Superior temporal gyrus (tissue), 1 donor: ENCODE measurements around the gene TMEM130.

Source experiments
- DNase-seq: peaks from one replicate; pipeline ENCODE4 v3.0.0-alpha.2; 2016; ENCODE audit errors: extremely low spot score

Gene TMEM130

GRCh38 chr7:98869597-98870120, at the start of gene TMEM130:
TMEM130 (minus strand) TSS chr7:98870014; CDS start chr7:98869861, 153 bp downstream.
- DNase-seq = no peak

GRCh38 chr7:98917331-98917730, 47.5 kb upstream of the TMEM130 start:
- no peak for DNase-seq

- DNase-seq = no peak
Observed at GRCh38 chr7:98913612-98914011, 43.8 kb upstream of the TMEM130 start.

- no peak for DNase-seq
Observed at GRCh38 chr7:98913026-98913425, 43.2 kb upstream of the TMEM130 start.

- DNase-seq = peak; percentile 22
Observed at GRCh38 chr7:98911916-98912315, 42.1 kb upstream of the TMEM130 start.

GRCh38 chr7:98910427-98910826, 40.6 kb upstream of the TMEM130 start:
- no peak for DNase-seq

GRCh38 chr7:98909487-98909886, 39.7 kb upstream of the TMEM130 start:
- DNase-seq = no peak

GRCh38 chr7:98908585-98908984, 38.8 kb upstream of the TMEM130 start:
- no peak for DNase-seq

- no peak for DNase-seq
Observed at GRCh38 chr7:98907570-98907969, 37.8 kb upstream of the TMEM130 start.

- no peak for DNase-seq
Observed at GRCh38 chr7:98903246-98903645, 33.4 kb upstream of the TMEM130 start.

- DNase-seq = no peak
Observed at GRCh38 chr7:98902523-98902922, 32.7 kb upstream of the TMEM130 start.

- DNase-seq = no peak
Observed at GRCh38 chr7:98900815-98901214, 31.0 kb upstream of the TMEM130 start.

- DNase-seq = no peak
Observed at GRCh38 chr7:98899816-98900215, 30.0 kb upstream of the TMEM130 start.

- no peak for DNase-seq
Observed at GRCh38 chr7:98892609-98893008, 22.8 kb upstream of the TMEM130 start.

GRCh38 chr7:98887038-98887437, 17.2 kb upstream of the TMEM130 start:
- no peak for DNase-seq

- DNase-seq = no peak
Observed at GRCh38 chr7:98884416-98884815, 14.6 kb upstream of the TMEM130 start.

GRCh38 chr7:98881561-98882315, 11.9 kb upstream of the TMEM130 start:
- DNase-seq = no peak

- DNase-seq = no peak
Observed at GRCh38 chr7:98880485-98880884, 10.7 kb upstream of the TMEM130 start.

- DNase-seq = no peak
Observed at GRCh38 chr7:98879979-98880315, 10.1 kb upstream of the TMEM130 start.

GRCh38 chr7:98879198-98879978, 9.6 kb upstream of the TMEM130 start:
- no peak for DNase-seq

GRCh38 chr7:98878365-98879197, 8.8 kb upstream of the TMEM130 start, which contains the start of gene TRRAP:
TRRAP (plus strand) TSS chr7:98878532; CDS start chr7:98881151, 2,619 bp downstream.
- no peak for DNase-seq
